HG03108 (cell line): ENCODE results near the gene ADAMTS2.

ENCODE experiments used
- ATAC-seq: cut with Tn5 transposase; IDR thresholded peaks from one replicate; pipeline ENCODE4 v1.9.1; 2021; ENCODE audit warnings: moderate library complexity; ENCODE audit not compliant: unreplicated experiment

Gene ADAMTS2

DNA sequence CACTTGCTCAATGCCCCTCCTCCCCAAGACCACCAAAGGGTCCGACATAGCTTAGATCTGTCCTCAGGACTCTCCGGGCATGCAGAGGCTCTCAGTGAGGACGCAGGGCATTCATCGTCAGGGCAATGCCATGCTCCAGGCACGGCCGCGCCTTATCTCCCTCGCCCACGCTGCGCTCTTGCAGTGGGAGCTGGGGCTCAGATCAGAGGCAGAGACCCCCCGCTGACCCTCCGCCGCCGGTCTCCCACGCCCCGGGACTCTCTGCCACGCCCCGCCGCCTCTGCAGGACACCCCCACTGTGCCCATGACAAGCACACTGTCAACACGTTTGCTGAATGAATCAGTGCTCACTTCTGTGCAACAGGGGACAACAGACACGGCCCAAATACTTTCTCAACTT is 140.7 kb downstream of the ADAMTS2 start:
- ATAC-seq, result no peak

DNA sequence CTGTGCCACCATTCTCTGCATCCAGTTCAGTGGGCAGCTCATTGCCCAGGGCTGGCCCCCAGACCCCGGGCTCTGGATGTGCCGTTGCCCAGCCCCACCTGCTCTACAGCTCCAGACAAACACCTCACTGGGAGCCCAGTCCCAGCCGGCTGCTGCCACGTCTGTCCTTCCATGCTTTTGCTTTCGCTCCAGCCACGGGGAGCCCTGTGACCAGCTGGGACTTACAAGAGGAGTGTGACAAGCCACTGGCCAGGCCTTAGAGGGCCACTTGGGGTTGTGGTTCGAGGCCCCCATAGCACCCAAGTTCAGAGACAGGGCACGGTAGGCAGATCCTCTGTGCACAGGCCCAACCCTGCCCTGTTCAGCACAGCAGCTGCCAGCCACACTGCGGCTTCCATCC is 142.0 kb downstream of the ADAMTS2 start:
- no peak for ATAC-seq

- ATAC-seq, result no peak
Observed at GRCh38 chr5:179201986-179202385, 143.3 kb downstream of the ADAMTS2 start.

DNA sequence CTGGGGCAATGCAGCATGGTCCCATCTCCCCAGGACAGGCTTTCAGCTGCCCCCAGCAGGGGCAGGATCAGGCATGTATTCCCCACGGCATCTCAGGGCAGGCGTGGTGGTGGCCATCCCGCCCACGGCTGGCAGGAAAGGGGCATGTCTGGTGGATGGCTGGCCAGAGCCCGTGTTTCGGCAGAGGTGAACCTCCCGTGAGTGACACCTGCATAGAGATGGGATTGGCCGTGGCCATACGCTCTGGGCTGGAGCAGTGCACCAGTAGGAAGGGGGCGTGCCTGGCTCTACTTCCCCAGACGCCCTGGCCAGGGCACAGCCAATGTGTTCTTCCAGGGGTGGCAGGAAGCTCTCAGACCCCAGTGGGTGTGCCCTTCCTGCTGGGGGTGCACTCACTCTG is 146.0 kb downstream of the ADAMTS2 start:
- ATAC-seq, result no peak

DNA sequence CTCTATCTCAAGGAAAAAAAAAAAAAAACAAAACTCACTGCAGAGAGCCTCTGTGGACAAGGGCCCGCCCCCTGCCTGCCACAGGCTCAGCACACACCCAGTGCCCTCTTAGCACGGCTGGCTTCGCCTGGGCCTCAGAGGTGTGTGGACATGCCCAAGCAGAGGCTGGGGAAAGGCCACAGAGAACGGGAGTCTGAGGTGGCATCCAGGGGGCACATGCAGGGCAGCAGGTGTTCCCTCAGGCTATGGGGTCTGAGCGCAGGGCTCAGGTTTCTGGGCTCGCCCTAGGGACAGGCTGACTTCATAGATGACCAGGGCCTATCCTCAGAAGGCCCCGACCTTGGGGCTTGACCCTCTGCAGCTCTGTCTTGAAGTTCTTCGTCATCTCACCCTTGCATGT is 146.4 kb downstream of the ADAMTS2 start:
- no peak for ATAC-seq

GRCh38 chr5:179196405-179197079 is 148.7 kb downstream of the ADAMTS2 start:
- no peak for ATAC-seq

- ATAC-seq, result no peak
Observed at GRCh38 chr5:179195561-179196404, 149.5 kb downstream of the ADAMTS2 start.

- ATAC-seq, result no peak
Observed at GRCh38 chr5:179194941-179195381, 150.3 kb downstream of the ADAMTS2 start.

- no peak for ATAC-seq
Observed at GRCh38 chr5:179194201-179194910, 150.9 kb downstream of the ADAMTS2 start.

- no peak for ATAC-seq
Observed at GRCh38 chr5:179193746-179194145, 151.5 kb downstream of the ADAMTS2 start.

DNA sequence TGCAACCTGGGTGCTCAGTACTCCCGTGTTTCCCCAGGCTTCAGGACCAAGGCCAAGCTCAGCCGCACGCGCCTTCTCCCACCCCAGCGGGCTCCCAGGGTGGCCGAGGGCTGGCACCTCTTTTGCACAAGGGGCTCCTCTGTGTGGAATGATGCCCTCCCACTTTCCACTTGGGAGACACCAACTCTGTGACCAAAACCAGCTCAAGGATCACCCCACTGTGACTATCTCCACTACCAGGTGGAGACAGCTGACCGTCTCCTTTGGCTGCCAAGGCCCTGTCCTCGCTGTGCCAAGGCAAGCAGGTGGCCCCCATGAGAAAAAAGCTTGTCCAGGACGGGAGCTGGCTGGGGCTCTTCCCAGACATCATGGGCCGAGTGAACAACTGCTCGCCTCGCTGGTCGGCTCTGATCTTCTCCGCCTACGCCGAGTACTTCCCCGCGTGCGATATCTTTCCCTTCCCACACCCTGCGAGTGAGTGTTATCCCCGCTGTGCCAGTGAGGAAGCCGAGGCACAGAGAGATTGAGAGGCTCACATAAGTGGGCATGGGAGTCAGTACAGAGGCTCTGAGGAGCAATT is 152.3 kb downstream of the ADAMTS2 start:
- ATAC-seq, result no peak

DNA sequence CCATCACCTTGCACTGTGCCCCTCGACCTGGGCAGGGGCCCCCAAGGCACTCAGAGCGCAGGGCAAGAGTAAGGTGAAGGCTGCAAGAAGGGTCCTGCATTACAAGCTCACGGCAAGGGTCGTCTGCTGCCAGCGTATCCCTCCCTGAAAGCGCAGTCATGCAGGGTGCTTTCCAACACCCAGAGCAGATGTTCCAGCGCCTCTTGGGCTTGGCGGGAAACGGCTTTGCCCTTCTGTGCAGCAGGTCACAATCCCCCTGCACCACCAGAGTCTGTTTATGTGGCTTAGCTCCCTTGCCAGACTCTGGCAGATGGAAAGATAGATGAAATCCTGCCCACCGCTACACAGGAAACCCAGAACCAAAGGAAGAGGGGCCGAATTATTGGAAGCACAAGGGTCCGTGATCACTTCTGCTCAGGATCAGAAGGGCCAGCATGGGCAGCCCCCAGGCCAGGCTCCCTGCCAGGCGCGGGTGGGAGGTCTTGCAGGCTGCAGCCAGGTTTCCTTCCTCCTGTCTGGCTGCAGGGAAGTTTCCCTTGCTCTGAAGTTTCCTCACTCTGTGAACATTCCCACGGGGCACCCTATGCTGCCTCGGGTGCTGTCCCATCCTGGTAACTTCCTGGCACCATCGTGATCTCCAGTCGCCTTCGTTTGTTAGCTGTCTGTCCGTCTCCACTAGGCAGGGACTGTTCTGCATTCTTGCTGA is 152.9 kb downstream of the ADAMTS2 start:
- no peak for ATAC-seq

DNA sequence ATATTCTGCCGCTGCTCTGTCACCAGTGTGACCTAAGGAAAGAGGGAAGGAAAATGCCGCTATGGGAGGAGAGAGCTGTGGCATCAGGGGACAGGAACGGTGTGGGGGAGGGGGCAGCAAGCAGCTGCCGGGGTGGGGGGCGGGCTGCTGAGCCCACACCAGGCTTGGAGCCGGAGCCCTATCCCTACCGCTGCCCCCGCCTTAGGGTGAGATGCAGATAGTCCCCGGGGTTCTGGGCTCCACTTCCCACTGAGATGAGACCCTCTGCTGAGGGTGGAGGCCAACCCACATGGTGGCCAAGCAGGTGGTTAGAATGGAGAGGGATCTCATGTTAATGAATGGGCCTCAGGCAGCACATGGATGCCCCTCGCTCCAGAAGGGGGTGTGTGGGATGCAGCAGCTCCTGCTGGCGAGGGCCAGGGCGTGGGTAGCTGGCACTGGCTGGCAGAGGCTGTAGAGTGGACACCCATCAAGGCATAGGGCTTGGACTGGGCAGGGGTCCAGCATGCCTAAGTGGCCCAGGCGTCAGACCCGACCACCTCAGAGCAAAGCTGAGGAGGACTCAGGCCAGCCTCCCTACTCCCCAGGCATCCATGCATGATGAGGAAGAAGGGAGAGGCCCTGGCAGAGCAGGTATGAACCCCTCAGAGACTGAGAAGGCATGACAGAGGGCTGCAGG is 153.6 kb downstream of the ADAMTS2 start:
- ATAC-seq, result no peak

GRCh38 chr5:179190851-179191505 is 154.3 kb downstream of the ADAMTS2 start:
- ATAC-seq, result no peak

GRCh38 chr5:179188636-179189035 is 156.6 kb downstream of the ADAMTS2 start:
- ATAC-seq, result no peak

DNA sequence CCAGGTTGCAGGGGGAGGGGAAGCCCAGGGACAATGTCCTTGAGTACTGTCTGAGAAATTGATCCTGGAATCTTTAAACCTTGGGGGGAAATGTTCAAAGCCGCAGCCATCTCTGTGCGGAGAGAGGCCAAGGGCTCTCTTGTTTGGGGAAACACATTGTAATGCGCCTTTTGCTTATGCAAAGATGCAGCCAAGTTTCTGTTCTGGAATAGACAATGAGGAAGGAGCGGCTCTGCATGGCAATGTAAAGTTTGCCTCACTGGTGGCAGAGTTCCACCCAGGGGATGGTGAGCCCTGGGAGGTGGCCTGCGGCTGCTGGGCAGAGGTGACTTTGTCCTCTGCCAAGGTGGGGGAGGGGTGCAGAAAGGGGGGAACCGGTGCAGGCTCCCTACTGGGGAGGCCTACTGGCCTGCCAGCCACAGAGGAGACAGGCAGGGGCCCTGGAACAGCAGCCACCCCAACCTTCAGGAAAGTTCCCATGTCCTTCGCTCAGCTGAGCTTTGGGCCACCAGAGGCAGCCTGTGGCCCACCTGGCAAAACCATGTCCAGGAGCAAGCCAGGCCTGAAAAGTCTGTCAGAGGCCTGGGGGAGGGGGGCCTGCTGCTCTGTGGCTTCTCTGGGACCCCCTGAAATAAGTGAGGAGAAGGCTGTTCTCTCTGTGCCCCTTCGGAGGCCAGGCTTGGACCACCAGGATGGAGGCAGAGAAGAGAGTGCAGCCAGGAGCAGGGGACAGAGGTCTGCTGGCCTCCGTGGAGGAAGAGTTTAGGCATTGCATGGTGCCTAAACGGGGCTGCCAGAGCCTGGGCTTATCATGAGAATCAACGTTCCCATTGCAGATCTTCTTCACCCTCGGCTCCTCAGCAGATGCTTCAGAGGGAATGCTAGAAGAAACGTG is 157.3 kb downstream of the ADAMTS2 start:
- no peak for ATAC-seq

GRCh38 chr5:179187229-179187678 is 158.0 kb downstream of the ADAMTS2 start:
- no peak for ATAC-seq

GRCh38 chr5:179186801-179187200 is 158.5 kb downstream of the ADAMTS2 start:
- ATAC-seq, result no peak
